CD4-positive, alpha-beta T cell treated with Interleukin-15 for 1 hour (primary cell): ENCODE results near the gene CUL2.
"Not testable (repeated sequence)": the region's sequence is repeated elsewhere in the genome, so short reads cannot be mapped to it uniquely, and the experiment has no call there.

ENCODE experiments used
- DNase-seq: peaks from one replicate; pipeline ENCODE4 v3.0.0-alpha.2; 2020

Gene CUL2

GRCh38 chr10:34974364-34975065 lies 115.6 kb downstream of the CUL2 start:
- DNase-seq = not testable (repeated sequence)

GRCh38 chr10:34973757-34974156 lies 116.4 kb downstream of the CUL2 start:
- DNase-seq = not testable (repeated sequence)

DNA sequence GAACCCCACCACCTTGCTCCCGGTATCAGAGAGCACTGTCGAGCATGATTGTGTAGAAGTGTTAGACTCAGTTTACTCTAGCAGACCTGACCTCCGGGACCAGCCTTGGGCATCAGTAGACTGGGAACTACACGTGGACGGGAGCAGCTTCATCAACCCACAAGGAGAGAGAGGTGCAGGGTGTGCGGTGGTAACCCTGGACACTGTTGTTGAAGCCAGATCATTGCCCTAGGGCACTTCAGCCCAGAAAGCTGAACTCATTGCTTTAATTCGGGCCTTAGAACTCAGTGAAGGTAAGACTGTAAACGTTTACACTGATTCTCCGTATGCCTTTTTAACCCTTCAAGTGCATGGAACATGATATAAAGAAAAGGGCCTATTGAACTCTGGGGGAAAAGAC lies 117.0 kb downstream of the CUL2 start:
- not testable (repeated sequence) for DNase-seq

- DNase-seq = not testable (repeated sequence)
Measured at GRCh38 chr10:34972591-34972990, 117.5 kb downstream of the CUL2 start.

DNA sequence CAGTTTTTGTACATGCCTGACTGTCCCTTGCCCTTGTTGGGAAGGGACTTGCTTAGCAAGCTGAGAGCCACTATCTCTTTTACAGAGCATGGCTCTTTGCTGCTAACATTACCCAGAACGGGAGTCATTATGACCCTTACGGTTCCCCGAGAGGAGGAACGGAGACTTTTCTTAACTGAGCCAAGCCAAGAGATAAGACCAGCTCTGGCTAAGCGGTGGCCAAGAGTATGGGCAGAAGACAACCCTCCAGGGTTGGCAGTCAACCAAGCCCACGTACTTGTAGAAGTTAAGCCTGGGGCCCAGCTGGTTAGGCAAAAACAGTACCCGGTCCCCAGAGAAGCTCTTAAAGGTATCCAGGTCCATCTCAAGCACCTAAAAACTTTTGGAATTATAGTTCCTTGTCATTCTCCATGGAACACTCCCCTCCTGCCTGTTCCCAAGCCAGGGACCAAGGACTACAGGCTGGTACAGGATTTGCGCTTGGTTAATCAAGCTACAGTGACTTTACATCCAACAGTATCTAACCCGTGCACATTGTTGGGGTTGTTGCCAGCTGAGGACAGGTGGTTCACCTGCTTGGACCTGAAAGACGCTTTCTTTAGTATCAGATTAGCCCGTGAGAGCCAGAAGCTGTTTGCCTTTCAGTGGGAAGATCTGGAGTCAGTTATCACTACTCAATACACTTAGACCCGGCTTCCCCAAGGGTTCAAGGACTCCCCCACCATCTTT lies 118.4 kb downstream of the CUL2 start:
- DNase-seq = not testable (repeated sequence)

DNA sequence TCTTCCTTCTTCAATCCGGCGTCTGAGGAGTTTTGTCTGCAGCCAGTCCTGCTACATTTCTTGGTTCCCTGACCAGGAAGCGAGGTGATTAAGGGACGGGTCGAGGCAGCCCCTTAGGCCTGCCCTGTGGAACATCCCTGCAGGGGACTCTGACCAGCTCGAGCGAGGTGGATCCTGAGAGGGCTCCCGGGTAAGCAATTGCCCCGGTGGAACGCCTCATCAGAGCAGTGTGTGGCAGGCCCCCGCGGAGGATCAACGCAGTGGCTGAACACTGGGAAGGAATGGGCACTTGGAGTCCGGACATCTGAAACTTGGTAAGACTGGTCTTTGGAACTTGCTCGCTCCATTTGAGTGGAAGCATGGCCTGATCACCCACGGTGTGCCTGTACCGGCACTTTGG lies 121.0 kb downstream of the CUL2 start:
- no peak for DNase-seq

GRCh38 chr10:34967335-34967880 lies 122.7 kb downstream of the CUL2 start:
- no peak for DNase-seq

- DNase-seq = no peak
Measured at GRCh38 chr10:34966451-34966850, 123.7 kb downstream of the CUL2 start.

- DNase-seq = no peak
Measured at GRCh38 chr10:34966040-34966439, 124.1 kb downstream of the CUL2 start.

GRCh38 chr10:34964166-34964800 lies 125.9 kb downstream of the CUL2 start:
- no peak for DNase-seq

GRCh38 chr10:34962866-34963265 lies 127.3 kb downstream of the CUL2 start:
- no peak for DNase-seq

GRCh38 chr10:34960983-34961382 lies 129.2 kb downstream of the CUL2 start:
- no peak for DNase-seq

DNA sequence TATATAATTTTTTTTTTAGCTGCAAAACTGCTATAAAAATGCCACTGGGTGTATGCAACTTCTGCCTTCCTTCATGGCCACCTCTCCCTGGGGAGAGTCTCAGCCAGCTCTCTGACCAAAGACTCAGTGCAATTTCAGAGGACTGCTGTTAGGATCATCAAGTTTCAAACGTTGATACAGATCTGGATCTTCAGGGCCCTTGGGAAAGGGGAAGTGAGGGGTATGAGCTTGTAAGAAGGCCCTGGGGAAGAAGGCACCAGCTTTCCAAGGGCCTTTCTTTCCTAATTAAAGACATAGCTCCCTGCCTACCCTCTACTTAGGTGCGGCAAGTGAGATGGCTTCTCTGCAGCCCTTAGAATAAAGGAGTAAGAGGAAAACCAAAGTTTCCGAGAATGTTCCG lies 130.4 kb downstream of the CUL2 start:
- DNase-seq = no peak

GRCh38 chr10:34959321-34959720 lies 130.8 kb downstream of the CUL2 start:
- no peak for DNase-seq
